PC-3 (cell line): ENCODE results near the gene RFC4.

Source experiments
- EZH2 ChIP-seq: fragments of 300-600 bp; sonication (generic); IDR thresholded peaks from one replicate; pipeline ENCODE4 v1.6.1; 2017; ENCODE audit warnings: antibody characterized with exemption, mild to moderate bottlenecking, low read length; ENCODE audit not compliant: unreplicated experiment
- EZH2phosphoT487 ChIP-seq: fragments of 300-600 bp; sonication (generic); IDR thresholded peaks from 2 replicates; pipeline ENCODE4 v1.6.1; 2018; ENCODE audit warnings: mild to moderate bottlenecking, antibody characterized with exemption, low read length, borderline replicate concordance
- TF ChIP-seq, protein P1 (sequence below): fragments of 300-600 bp; sonication (generic); conservative IDR thresholded peaks from 2 replicates; pipeline ENCODE4 v1.5.1; 2017; ENCODE audit warnings: antibody characterized with exemption, low read depth, mild to moderate bottlenecking, low read length

DNA sequence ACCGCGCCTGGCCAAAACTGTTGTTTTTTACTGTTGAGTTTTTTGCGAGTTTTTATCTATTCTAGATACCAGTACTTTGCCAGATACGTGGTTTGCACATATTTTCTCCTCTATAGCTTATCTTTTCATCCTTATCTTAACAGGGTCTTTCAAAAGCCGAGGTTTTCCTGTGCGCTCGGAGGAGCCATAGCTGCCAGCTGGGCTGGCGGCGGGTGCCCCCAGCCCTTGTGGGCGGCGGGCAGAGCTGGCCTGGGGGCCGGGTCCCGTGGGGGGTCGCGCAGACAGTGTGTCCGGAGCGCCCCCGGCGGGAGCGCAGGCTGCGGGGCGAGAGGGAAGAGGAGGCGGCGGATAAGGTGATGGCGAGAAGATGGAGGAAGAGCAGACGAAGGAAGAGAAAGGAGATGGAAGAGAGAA is 34.0 kb downstream of the RFC4 start:
- TF ChIP-seq, protein P1, sequence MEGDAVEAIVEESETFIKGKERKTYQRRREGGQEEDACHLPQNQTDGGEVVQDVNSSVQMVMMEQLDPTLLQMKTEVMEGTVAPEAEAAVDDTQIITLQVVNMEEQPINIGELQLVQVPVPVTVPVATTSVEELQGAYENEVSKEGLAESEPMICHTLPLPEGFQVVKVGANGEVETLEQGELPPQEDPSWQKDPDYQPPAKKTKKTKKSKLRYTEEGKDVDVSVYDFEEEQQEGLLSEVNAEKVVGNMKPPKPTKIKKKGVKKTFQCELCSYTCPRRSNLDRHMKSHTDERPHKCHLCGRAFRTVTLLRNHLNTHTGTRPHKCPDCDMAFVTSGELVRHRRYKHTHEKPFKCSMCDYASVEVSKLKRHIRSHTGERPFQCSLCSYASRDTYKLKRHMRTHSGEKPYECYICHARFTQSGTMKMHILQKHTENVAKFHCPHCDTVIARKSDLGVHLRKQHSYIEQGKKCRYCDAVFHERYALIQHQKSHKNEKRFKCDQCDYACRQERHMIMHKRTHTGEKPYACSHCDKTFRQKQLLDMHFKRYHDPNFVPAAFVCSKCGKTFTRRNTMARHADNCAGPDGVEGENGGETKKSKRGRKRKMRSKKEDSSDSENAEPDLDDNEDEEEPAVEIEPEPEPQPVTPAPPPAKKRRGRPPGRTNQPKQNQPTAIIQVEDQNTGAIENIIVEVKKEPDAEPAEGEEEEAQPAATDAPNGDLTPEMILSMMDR: no peak
- TF ChIP-seq EZH2phosphoT487 (no peak), EZH2 (no peak)
